GM13977 (cell line): ENCODE data around the gene TXNRD3.

Experiments used
- DNase-seq: peaks from one replicate; pipeline ENCODE4 v3.0.0; 2012; ENCODE audit warnings: low spot score
- CTCF ChIP-seq: IDR thresholded peaks from 2 replicates; pipeline ENCODE4 v1.5.1; 2012; ENCODE audit warnings: mild to moderate bottlenecking, control low read depth; ENCODE audit not compliant: insufficient read depth; ENCODE audit errors: extremely low read depth, missing control alignments
- in situ Hi-C: fragments of 300-500 bp; cut with MboI; formaldehyde crosslinking; loops from one replicate; pipeline ENCODE4 v1.12.0; 2022; ENCODE audit warnings: low sequenced_read_pairs, low pct_unique_long_range_greater_than_20kb, mixed read lengths, inconsistent platforms; ENCODE audit not compliant: unreplicated experiment

The TXNRD3 gene

GRCh38 chr3:126691765-126692164, 36.8 kb upstream of the TXNRD3 start:
- in situ Hi-C loops = no loop called here
- no peak for DNase-seq
- TF ChIP-seq CTCF = no peak

- in situ Hi-C loops = no loop called here
- no peak for DNase-seq
- no peak for TF ChIP-seq CTCF
Observed at GRCh38 chr3:126685493-126685892, 30.6 kb upstream of the TXNRD3 start.

- no peak for DNase-seq
- TF ChIP-seq CTCF = no peak
- in situ Hi-C loops = no loop called here
Observed at GRCh38 chr3:126685021-126685420, 30.1 kb upstream of the TXNRD3 start.

GRCh38 chr3:126684218-126684751, 29.4 kb upstream of the TXNRD3 start:
- no peak for TF ChIP-seq CTCF
- in situ Hi-C loops = no loop called here
- no peak for DNase-seq

GRCh38 chr3:126683069-126683468, 28.1 kb upstream of the TXNRD3 start:
- DNase-seq = no peak
- in situ Hi-C loops = no loop called here
- no peak for TF ChIP-seq CTCF

GRCh38 chr3:126682009-126682408, 27.1 kb upstream of the TXNRD3 start:
- TF ChIP-seq CTCF = no peak
- in situ Hi-C loops = no loop called here
- DNase-seq = no peak

GRCh38 chr3:126680667-126681055, 25.7 kb upstream of the TXNRD3 start:
- no peak for DNase-seq
- no peak for TF ChIP-seq CTCF
- in situ Hi-C loops = no loop called here
